Smooth muscle cell (in vitro differentiated cells): ENCODE data around the gene SYAP1. TPM values are rescaled to one million over a fixed set of nuclear protein-coding genes. Genes with fewer than 3 reads are reported as not detected.
A peak's percentile ranks its signal among the peaks of the same experiment; 100 is the strongest.

Experiments
- DNase-seq: peaks from one replicate; lab custom pipeline; 2025; ENCODE audit not compliant: unreplicated experiment; lab: John Stamatoyannopoulos, UW
- H2AFZ ChIP-seq: fragments of 200-600 bp; sonication (generic); 2 replicates; pipeline ENCODE4 v1.6.0; 2016; ENCODE audit warnings: antibody characterized with exemption, low read depth, mild to moderate bottlenecking
- H3F3A ChIP-seq: fragments of 200-600 bp; sonication (generic); 2 replicates; pipeline ENCODE4 v1.6.0; 2017; ENCODE audit warnings: antibody characterized with exemption, low read depth
- H3K27ac ChIP-seq: fragments of 200-600 bp; sonication (generic); 2 replicates; pipeline ENCODE4 v1.5.1; 2016; ENCODE audit warnings: low read depth, mild to moderate bottlenecking
- H3K27me3 ChIP-seq: fragments of 200-600 bp; sonication (generic); 2 replicates; pipeline ENCODE4 v1.6.1; 2016; ENCODE audit warnings: low read depth, mild to moderate bottlenecking
- H3K36me3 ChIP-seq: fragments of 200-600 bp; sonication (generic); 2 replicates; pipeline ENCODE4 v1.5.1; 2016; ENCODE audit warnings: low read depth
- H3K4me1 ChIP-seq: fragments of 200-600 bp; sonication (generic); 2 replicates; pipeline ENCODE4 v1.5.1; 2016; ENCODE audit warnings: low read depth
- H3K4me2 ChIP-seq: fragments of 200-600 bp; sonication (generic); 2 replicates; pipeline ENCODE4 v1.6.0; 2016; ENCODE audit warnings: mild to moderate bottlenecking
- H3K4me3 ChIP-seq: fragments of 200-600 bp; sonication (generic); 2 replicates; pipeline ENCODE4 v1.5.1; 2016; ENCODE audit warnings: mild to moderate bottlenecking
- H3K79me2 ChIP-seq: fragments of 200-600 bp; sonication (generic); 2 replicates; pipeline ENCODE4 v1.6.0; 2016; ENCODE audit warnings: low read depth, mild to moderate bottlenecking
- H3K9ac ChIP-seq: fragments of 200-600 bp; sonication (generic); 2 replicates; pipeline ENCODE4 v1.6.0; 2016; ENCODE audit warnings: low read depth
- H3K9me3 ChIP-seq: fragments of 200-600 bp; sonication (generic); replicated peaks from 2 replicates; pipeline ENCODE4 v1.5.1; 2016; ENCODE audit warnings: low read depth
- H4K20me1 ChIP-seq: fragments of 200-600 bp; sonication (generic); 2 replicates; pipeline ENCODE4 v1.6.0; 2016; ENCODE audit warnings: low read depth
- CTCF ChIP-seq: fragments of 200-600 bp; sonication (generic); IDR thresholded peaks from 2 replicates; pipeline ENCODE4 v1.5.1; 2017; ENCODE audit warnings: borderline replicate concordance, mild to moderate bottlenecking, antibody characterized with exemption; ENCODE audit not compliant: insufficient read depth, poor library complexity, severe bottlenecking
- WGBS: methylation state at CpG from one replicate; pipeline ENCODE4 v1.1.7; 2016; ENCODE audit warnings: low lambda C conversion rate; 5-methylcytosine and 5-hydroxymethylcytosine counted together
- polyA plus RNA-seq: library from polyadenylated mRNA; unstranded; fragments of >200 nt; fragmentation: Nextera tagmentation; extraction: Ambion mirVana; gene quantifications from 2 replicates; pipeline ENCODE4 v1.2.1, GENCODE V29; 2016
- total RNA-seq: library from RNA; depleted of rRNA; stranded (reverse); fragments of >200 nt; gene quantifications from 2 replicates; pipeline ENCODE4 v1.2.3, GENCODE V29; 2014

The SYAP1 gene
- total RNA-seq (52.3 and 64.0 TPM in 2 replicates), polyA plus RNA-seq (52.8 and 54.2 TPM in 2 replicates)

GRCh38 chrX:16719334-16720084 lies at the start of gene SYAP1:
TSS of gene SYAP1 (plus strand) at chrX:16719612. CDS start at chrX:16719725, 113 bp downstream.
- H3F3A ChIP-seq, result peaks cover 11% of the 10 kb centered on the region
- no peaks in the 10 kb centered on the region for H3K9me3 ChIP-seq
- no peaks in the 10 kb centered on the region for H3K36me3 ChIP-seq
- H3K27ac ChIP-seq, result peak within 1 kb of the TSS; percentile 96
- H3K4me3 ChIP-seq, result peak within 1 kb of the TSS; percentile 80
- WGBS, result under 1% methylated on average over 51 of the region's 54 CpGs
- no peak for TF ChIP-seq CTCF
- peaks cover 49% of the 10 kb centered on the region for H4K20me1 ChIP-seq
- H2AFZ ChIP-seq, result peak within 1 kb of the TSS; percentile 6
- DNase-seq, result peak; percentile 94
- H3K4me1 ChIP-seq, result peaks cover 10% of the 10 kb centered on the region
- H3K9ac ChIP-seq, result peak within 1 kb of the TSS; percentile 95
- H3K79me2 ChIP-seq, result peaks cover 47% of the 10 kb centered on the region
- H3K4me2 ChIP-seq, result peak within 1 kb of the TSS; percentile 92
- no peaks in the 10 kb centered on the region for H3K27me3 ChIP-seq

- Histone ChIP-seq H3K9me3 (no peaks in the 10 kb centered on the region), H4K20me1 (no peaks in the 10 kb centered on the region), H3K36me3 (no peaks in the 10 kb centered on the region), H3K27ac (no peak overlapping the region), H3K79me2 (no peaks in the 10 kb centered on the region), H3K4me3 (no peak overlapping the region), H2AFZ (no peak overlapping the region), H3K4me2 (no peak overlapping the region), H3K4me1 (no peaks in the 10 kb centered on the region), H3K9ac (no peak overlapping the region), H3F3A (no peaks in the 10 kb centered on the region), H3K27me3 (no peaks in the 10 kb centered on the region)
- no peak for DNase-seq
- TF ChIP-seq CTCF, result peak; percentile 39
Measured at GRCh38 chrX:16671005-16671404, 48.4 kb upstream of the SYAP1 start.

- H3K4me3 ChIP-seq, result no peak overlapping the region
- no peaks in the 10 kb centered on the region for H3K27me3 ChIP-seq
- no peak overlapping the region for H3K27ac ChIP-seq
- no peak overlapping the region for H3K9ac ChIP-seq
- TF ChIP-seq CTCF, result no peak
- H4K20me1 ChIP-seq, result no peaks in the 10 kb centered on the region
- no peaks in the 10 kb centered on the region for H3K79me2 ChIP-seq
- H3K9me3 ChIP-seq, result no peaks in the 10 kb centered on the region
- no peaks in the 10 kb centered on the region for H3F3A ChIP-seq
- H2AFZ ChIP-seq, result no peak overlapping the region
- H3K4me1 ChIP-seq, result no peaks in the 10 kb centered on the region
- WGBS, result 90% methylated on average over 11 of the region's 11 CpGs
- no peak for DNase-seq
- peaks cover 9% of the 10 kb centered on the region for H3K36me3 ChIP-seq
- H3K4me2 ChIP-seq, result no peak overlapping the region
Measured at GRCh38 chrX:16678689-16679088, 40.7 kb upstream of the SYAP1 start.
